SK-N-SH treated with all-trans-retinoic acid at 6 μM for 48 hours (cell line): ENCODE measurements around the gene TNFAIP8.

ENCODE experiments used
- ATAC-seq: fragments of 200-7000 bp; cut with Tn5 transposase; 3 replicates; pipeline ENCODE4 v1.9.1; 2020; ENCODE audit warnings: mild to moderate bottlenecking, moderate library complexity
- ARNTL ChIP-seq: fragments of 450-650 bp; formaldehyde crosslinking; IDR thresholded peaks from 2 replicates; pipeline ENCODE4 v1.5.0; 2020; ENCODE audit warnings: low read depth, mild to moderate bottlenecking, moderate library complexity, borderline replicate concordance
- CREB5 ChIP-seq: fragments of 250-450 bp; sonication (Bioruptor Pico); IDR thresholded peaks from 2 replicates; pipeline ENCODE4 v1.5.1; 2020; ENCODE audit warnings: low read depth, mild to moderate bottlenecking, moderate library complexity
- CSDC2 ChIP-seq: fragments of 250-450 bp; sonication (Bioruptor Pico); IDR thresholded peaks from 2 replicates; pipeline ENCODE4 v1.5.0; 2020; ENCODE audit warnings: mild to moderate bottlenecking, moderate library complexity
- ESRRG ChIP-seq: fragments of 250-450 bp; sonication (Bioruptor Pico); IDR thresholded peaks from 2 replicates; pipeline ENCODE4 v1.6.1; 2021; ENCODE audit warnings: mild to moderate bottlenecking
- GLIS3 ChIP-seq: fragments of 250-450 bp; sonication (Bioruptor Pico); IDR thresholded peaks from 2 replicates; pipeline ENCODE4 v1.5.0; 2020; ENCODE audit warnings: mild to moderate bottlenecking, moderate library complexity
- ISL1 ChIP-seq: fragments of 250-450 bp; sonication (Bioruptor Pico); IDR thresholded peaks from 2 replicates; pipeline ENCODE4 v2.1.2; 2022; ENCODE audit warnings: mild to moderate bottlenecking, moderate library complexity
- OSR1 ChIP-seq: fragments of 250-450 bp; sonication (Bioruptor Pico); IDR thresholded peaks from 2 replicates; pipeline ENCODE4 v1.8.0; 2022; ENCODE audit warnings: moderate library complexity, mild to moderate bottlenecking, inconsistent platforms
- PATZ1 ChIP-seq: fragments of 250-450 bp; sonication (Bioruptor Pico); IDR thresholded peaks from 2 replicates; pipeline ENCODE4 v1.8.0; 2020; ENCODE audit warnings: mild to moderate bottlenecking, moderate library complexity, borderline replicate concordance
- POU6F1 ChIP-seq: fragments of 250-450 bp; sonication (Bioruptor Pico); IDR thresholded peaks from 2 replicates; pipeline ENCODE4 v1.8.0; 2021; ENCODE audit warnings: low read depth, mild to moderate bottlenecking, moderate library complexity, borderline replicate concordance
- RARB ChIP-seq: fragments of 250-450 bp; sonication (Bioruptor Pico); IDR thresholded peaks from 2 replicates; pipeline ENCODE4 v1.8.0; 2021; ENCODE audit warnings: mild to moderate bottlenecking, moderate library complexity
- SNAI2 ChIP-seq: fragments of 250-450 bp; sonication (Bioruptor Pico); IDR thresholded peaks from 2 replicates; pipeline ENCODE4 v1.5.0; 2020; ENCODE audit warnings: mild to moderate bottlenecking, moderate library complexity
- TCF4 ChIP-seq: fragments of 250-450 bp; sonication (Bioruptor Pico); IDR thresholded peaks from 2 replicates; pipeline ENCODE4 v1.8.0; 2021; ENCODE audit warnings: mild to moderate bottlenecking, moderate library complexity, borderline replicate concordance
- TOX ChIP-seq: fragments of 250-450 bp; sonication (Bioruptor Pico); IDR thresholded peaks from 2 replicates; pipeline ENCODE4 v1.8.0; 2021; ENCODE audit warnings: mild to moderate bottlenecking, moderate library complexity, borderline replicate concordance
- TSHZ2 ChIP-seq: fragments of 250-450 bp; sonication (Bioruptor Pico); IDR thresholded peaks from 2 replicates; pipeline ENCODE4 v1.5.0; 2020; ENCODE audit warnings: mild to moderate bottlenecking, moderate library complexity
- ZC3H10 ChIP-seq: fragments of 250-450 bp; sonication (Bioruptor Pico); IDR thresholded peaks from 2 replicates; pipeline ENCODE4 v1.5.1; 2021; ENCODE audit warnings: mild to moderate bottlenecking, moderate library complexity
- ZFP3 ChIP-seq: fragments of 250-450 bp; sonication (Bioruptor Pico); IDR thresholded peaks from 2 replicates; pipeline ENCODE4 v1.5.0; 2020; ENCODE audit warnings: mild to moderate bottlenecking, moderate library complexity
- ZFP30 ChIP-seq: fragments of 450-650 bp; formaldehyde crosslinking; IDR thresholded peaks from 2 replicates; pipeline ENCODE4 v1.5.0; 2022; ENCODE audit warnings: mild to moderate bottlenecking, moderate library complexity
- ZNF565 ChIP-seq: fragments of 450-650 bp; formaldehyde crosslinking; conservative IDR thresholded peaks from 2 replicates; pipeline ENCODE4 v1.5.0; 2020; ENCODE audit warnings: low read depth, mild to moderate bottlenecking, moderate library complexity
- ZNF70 ChIP-seq: fragments of 450-650 bp; formaldehyde crosslinking; IDR thresholded peaks from 2 replicates; pipeline ENCODE4 v1.5.0; 2020; ENCODE audit warnings: mild to moderate bottlenecking, moderate library complexity
- ZNF8 ChIP-seq: fragments of 450-650 bp; formaldehyde crosslinking; IDR thresholded peaks from 2 replicates; pipeline ENCODE4 v1.5.0; 2020; ENCODE audit warnings: mild to moderate bottlenecking, moderate library complexity

TNFAIP8 gene

GRCh38 chr5:119405419-119405818, 49.6 kb downstream of the TNFAIP8 start:
- TF ChIP-seq PATZ1 (no peak), CSDC2 (CRISPR knock-in tag) (no peak)
- TF ChIP-seq, all 23 proteins: peak for 0
- ATAC-seq, result no peak

- TF ChIP-seq TOX (CRISPR knock-in tag) (no peak), ZFP3 (no peak)
- ATAC-seq, result no peak
These were observed 50.8 kb downstream of the TNFAIP8 start for GRCh38 chr5:119406551-119407110.

GRCh38 chr5:119409235-119409815, 53.5 kb downstream of the TNFAIP8 start:
- no peak for ATAC-seq
- TF ChIP-seq TCF4 (CRISPR knock-in tag), result no peak
- no peak for TF ChIP-seq ISL1
- no peak for TF ChIP-seq ESRRG
- TF ChIP-seq RARB (CRISPR knock-in tag), result no peak
- no peak for TF ChIP-seq CREB5 (CRISPR knock-in tag)
- no peak for TF ChIP-seq TOX (CRISPR knock-in tag)
- no peak for TF ChIP-seq SNAI2 (CRISPR knock-in tag)
- no peak for TF ChIP-seq TSHZ2 (CRISPR knock-in tag)
- no peak for TF ChIP-seq POU6F1 (CRISPR knock-in tag)
- no peak for TF ChIP-seq GLIS3 (CRISPR knock-in tag)
- no peak for TF ChIP-seq OSR1
- no peak for TF ChIP-seq ARNTL (CRISPR knock-in tag)
- TF ChIP-seq ZNF565 (CRISPR knock-in tag), result no peak
- no peak for TF ChIP-seq ZNF8
- no peak for TF ChIP-seq ZC3H10 (CRISPR knock-in tag)
- TF ChIP-seq ZFP3, result no peak
- no peak for TF ChIP-seq ZFP30 (CRISPR knock-in tag)
- no peak for TF ChIP-seq ZNF70 (CRISPR knock-in tag)
- no peak for TF ChIP-seq CSDC2 (CRISPR knock-in tag)
- TF ChIP-seq, all 23 proteins: peak for 0

- no peak for TF ChIP-seq CREB5 (CRISPR knock-in tag)
- TF ChIP-seq ISL1, result no peak
- TF ChIP-seq ZFP30 (CRISPR knock-in tag), result no peak
- no peak for ATAC-seq
These were observed 54.8 kb downstream of the TNFAIP8 start for GRCh38 chr5:119410448-119411159.
